ENCODE results near the gene HCN4. TPM values are rescaled to one million over a fixed set of nuclear protein-coding genes. Genes with fewer than 3 reads are reported as not detected.

The HCN4 gene
- total and polyA plus RNA-seq, 2 donors (not counting 3 experiments of a cell fraction or from before 2014, with no cell fraction given) = 0.01 TPM; not detected in 1

- POLR2A ChIA-PET = no interaction called here
Observed at GRCh38 chr15:73397461-73397860, 28.7 kb upstream of the HCN4 start.

More at GRCh38 chr15:73397461-73397860, 28.7 kb upstream of the HCN4 start:
- Histone ChIP-seq H3K9me1 (replicated peaks; ENCODE audit: control insufficient read depth, extremely low read depth, insufficient read depth, low read length) (no peaks in the 10 kb centered on the region), H2AFZ (ENCODE audit: low read depth, low read length) (no peak overlapping the region), H3K79me2 (ENCODE audit: control insufficient read depth, insufficient read depth, low read length) (no peaks in the 10 kb centered on the region), H3K27ac (ENCODE audit: insufficient read depth, low read depth, low read length) (no peak overlapping the region), H3K4me3 (replicated peaks in 1 of 3; ENCODE audit: insufficient read depth in 1 of 3, low read depth in 1 of 3, low read length in 3 of 3) (no peak overlapping the region), H3K27me3 (ENCODE audit: control insufficient read depth in 2 of 2, insufficient read depth in 2 of 2, low read length in 2 of 2) (no peaks in the 10 kb centered on the region), H4K20me1 (replicated peaks; ENCODE audit: control insufficient read depth, extremely low read depth, insufficient read depth, low read length) (no peaks in the 10 kb centered on the region), H3K9ac (replicated peaks; ENCODE audit: extremely low read depth, insufficient read depth, low read length) (no peak overlapping the region), H3K9me3 (replicated peaks; ENCODE audit: control insufficient read depth, insufficient read depth, low read length) (no peaks in the 10 kb centered on the region), H3K36me3 (ENCODE audit: control insufficient read depth in 2 of 2, extremely low read depth in 1 of 2, insufficient read depth in 2 of 2, low read length in 2 of 2) (no peaks in the 10 kb centered on the region), H3K4me1 (ENCODE audit: control insufficient read depth, extremely low read depth, insufficient read depth, low read length) (no peaks in the 10 kb centered on the region), H3K4me2 (ENCODE audit: insufficient read depth, low read length) (no peak overlapping the region)
- BruUV-seq (replicated peaks) = no TSS peak
- FAIRE-seq (no peak), DNase-seq (ENCODE audit: low read depth, low spot score) (no peak)
- intact Hi-C loops (cut with micrococcal nuclease) (no loop called here), dilution Hi-C loops (cut with MboI; ENCODE audit: extremely low pct_ligation_motif_present, low sequenced_read_pairs) (no loop called here)
- CTCF ChIA-PET = no interaction called here
- TF ChIP-seq, protein P1, sequence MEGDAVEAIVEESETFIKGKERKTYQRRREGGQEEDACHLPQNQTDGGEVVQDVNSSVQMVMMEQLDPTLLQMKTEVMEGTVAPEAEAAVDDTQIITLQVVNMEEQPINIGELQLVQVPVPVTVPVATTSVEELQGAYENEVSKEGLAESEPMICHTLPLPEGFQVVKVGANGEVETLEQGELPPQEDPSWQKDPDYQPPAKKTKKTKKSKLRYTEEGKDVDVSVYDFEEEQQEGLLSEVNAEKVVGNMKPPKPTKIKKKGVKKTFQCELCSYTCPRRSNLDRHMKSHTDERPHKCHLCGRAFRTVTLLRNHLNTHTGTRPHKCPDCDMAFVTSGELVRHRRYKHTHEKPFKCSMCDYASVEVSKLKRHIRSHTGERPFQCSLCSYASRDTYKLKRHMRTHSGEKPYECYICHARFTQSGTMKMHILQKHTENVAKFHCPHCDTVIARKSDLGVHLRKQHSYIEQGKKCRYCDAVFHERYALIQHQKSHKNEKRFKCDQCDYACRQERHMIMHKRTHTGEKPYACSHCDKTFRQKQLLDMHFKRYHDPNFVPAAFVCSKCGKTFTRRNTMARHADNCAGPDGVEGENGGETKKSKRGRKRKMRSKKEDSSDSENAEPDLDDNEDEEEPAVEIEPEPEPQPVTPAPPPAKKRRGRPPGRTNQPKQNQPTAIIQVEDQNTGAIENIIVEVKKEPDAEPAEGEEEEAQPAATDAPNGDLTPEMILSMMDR (IDR thresholded peaks at IDR 0.05; ENCODE audit: extremely low read depth in 1 of 2, insufficient read depth in 1 of 2, low read depth in 1 of 2, low read length in 2 of 2) = no peak
- TF ChIP-seq GATA2 (IDR thresholded peaks at IDR 0.05; ENCODE audit: insufficient read depth, insufficient read length, low read depth, low read length) = no peak
- no peak for TF ChIP-seq MAX (IDR thresholded peaks at IDR 0.05; ENCODE audit: insufficient read depth, insufficient read length)
- TF ChIP-seq EZH2 (IDR thresholded peaks at IDR 0.05; ENCODE audit: borderline replicate concordance, low read depth, low read length, severe bottlenecking) = no peak
- no peak for TF ChIP-seq MYC (IDR thresholded peaks at IDR 0.05; ENCODE audit: low read depth, low read length)
- TF ChIP-seq FOS (IDR thresholded peaks at IDR 0.05; ENCODE audit: borderline replicate concordance, insufficient read depth, low read length) = no peak
- TF ChIP-seq POLR2AphosphoS5 (IDR thresholded peaks at IDR 0.05; ENCODE audit: insufficient read depth, low read depth, low read length) = no peak
- TF ChIP-seq JUN (IDR thresholded peaks at IDR 0.05; ENCODE audit: borderline replicate concordance, insufficient read depth, insufficient read length, low read depth) = no peak
- TF ChIP-seq POLR2A (IDR thresholded peaks at IDR 0.05; ENCODE audit: low read depth, low read length) = no peak

All from endothelial cell of umbilical vein (primary cell).